Glutamatergic neuron (in vitro differentiated cells): Measurements from ENCODE around the gene MSI2. TPM values are rescaled to one million over a fixed set of nuclear protein-coding genes. Genes with fewer than 3 reads are reported as not detected.

Experiments
- DNase-seq: peaks from one replicate; pipeline ENCODE4 v3.0.0; 2022
- H3K27ac Mint-ChIP-seq: one replicate; pipeline ENCODE4 v1.8.0; 2020; ENCODE audit warnings: mild to moderate bottlenecking, mixed read lengths, inconsistent platforms; ENCODE audit not compliant: unreplicated experiment
- H3K27me3 Mint-ChIP-seq: one replicate; pipeline ENCODE4 v1.8.0; 2020; ENCODE audit warnings: mild to moderate bottlenecking, moderate library complexity, mixed read lengths, inconsistent platforms; ENCODE audit not compliant: unreplicated experiment
- H3K36me3 Mint-ChIP-seq: one replicate; pipeline ENCODE4 v1.8.0; 2020; ENCODE audit warnings: mild to moderate bottlenecking, mixed read lengths, inconsistent platforms; ENCODE audit not compliant: unreplicated experiment
- H3K4me1 Mint-ChIP-seq: one replicate; pipeline ENCODE4 v1.8.0; 2020; ENCODE audit warnings: mild to moderate bottlenecking, low read depth, mixed read lengths, inconsistent platforms; ENCODE audit not compliant: unreplicated experiment
- H3K4me3 Mint-ChIP-seq: one replicate; pipeline ENCODE4 v1.8.0; 2020; ENCODE audit warnings: mild to moderate bottlenecking, mixed read lengths, inconsistent platforms; ENCODE audit not compliant: unreplicated experiment
- H3K9me3 Mint-ChIP-seq: one replicate; pipeline ENCODE4 v1.8.0; 2020; ENCODE audit warnings: mild to moderate bottlenecking, moderate library complexity, mixed read lengths, inconsistent platforms; ENCODE audit not compliant: unreplicated experiment
- total RNA-seq: library from RNA; stranded (reverse); fragmentation: NEBNext Ultra II Directional; extraction: Animal tissue kit (Norgen Biotek cat#: 25700); gene quantifications from one replicate; pipeline ENCODE4 v1.2.1, GENCODE V29; 2021; ENCODE audit not compliant: unreplicated experiment
- TF ChIP-seq, protein P1 (sequence below): fragments of 200-600 bp; sonication (generic); IDR thresholded peaks from one replicate; pipeline ENCODE4 v1.5.0; 2021; ENCODE audit not compliant: partially characterized antibody, unreplicated experiment

MSI2 gene
- total RNA-seq, 1 donor from 2014 or later, result 141 TPM

DNA sequence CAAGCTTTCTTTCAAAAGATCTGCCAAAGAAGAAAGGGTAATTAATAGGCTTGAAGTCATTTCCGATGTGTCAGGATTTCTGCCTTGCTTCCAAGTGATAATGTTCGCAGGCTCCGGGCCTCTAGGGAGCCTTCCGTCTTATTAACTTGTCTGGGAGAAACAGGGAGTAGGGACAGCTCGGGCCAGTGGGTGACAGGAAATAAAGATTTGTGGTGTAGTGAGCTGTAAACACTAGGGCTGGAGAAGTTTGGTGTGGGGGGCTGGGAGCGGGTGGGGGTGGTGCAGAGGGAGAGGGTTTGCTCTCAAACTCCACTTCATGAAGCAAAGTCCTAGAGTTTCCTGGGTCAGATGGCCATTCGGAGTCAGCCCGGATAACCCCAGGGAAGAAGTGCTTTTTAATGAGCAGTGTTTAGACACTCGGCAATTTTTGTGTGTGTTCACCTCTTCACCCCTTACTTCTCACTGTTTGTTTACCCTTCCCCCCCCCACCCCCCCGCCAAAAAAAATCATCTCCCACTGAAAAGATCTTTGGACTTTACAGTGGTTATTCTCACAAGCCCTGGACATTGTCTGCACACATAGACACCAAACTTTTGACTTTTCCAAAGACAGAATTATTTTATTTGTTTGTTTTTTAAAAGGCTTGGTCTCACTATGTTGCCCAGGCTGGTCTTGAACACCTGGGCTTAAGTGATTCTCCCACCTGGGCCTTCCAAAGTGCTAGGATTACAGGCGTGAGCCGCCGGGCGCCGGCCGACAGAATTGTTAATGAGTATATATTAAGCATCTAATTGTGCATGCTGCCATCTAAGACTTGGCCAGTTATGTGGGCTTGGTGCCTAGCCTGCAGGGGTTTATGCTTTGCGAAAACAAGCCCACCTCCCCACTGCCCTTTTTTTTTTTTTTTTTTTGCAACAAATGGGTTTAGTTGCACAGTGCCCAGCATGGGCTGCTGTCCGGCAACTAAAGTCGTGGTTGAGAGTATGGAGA, 292.4 kb downstream of the MSI2 start:
- Mint-ChIP-seq H3K4me1 (peaks cover 88% of the 10 kb centered on the region), H3K9me3 (peaks cover 9% of the 10 kb centered on the region), H3K36me3 (no peaks in the 10 kb centered on the region), H3K27ac (no peak overlapping the region), H3K4me3 (peak overlapping the region; percentile 50), H3K27me3 (peaks cover 20% of the 10 kb centered on the region)
- TF ChIP-seq, protein P1, sequence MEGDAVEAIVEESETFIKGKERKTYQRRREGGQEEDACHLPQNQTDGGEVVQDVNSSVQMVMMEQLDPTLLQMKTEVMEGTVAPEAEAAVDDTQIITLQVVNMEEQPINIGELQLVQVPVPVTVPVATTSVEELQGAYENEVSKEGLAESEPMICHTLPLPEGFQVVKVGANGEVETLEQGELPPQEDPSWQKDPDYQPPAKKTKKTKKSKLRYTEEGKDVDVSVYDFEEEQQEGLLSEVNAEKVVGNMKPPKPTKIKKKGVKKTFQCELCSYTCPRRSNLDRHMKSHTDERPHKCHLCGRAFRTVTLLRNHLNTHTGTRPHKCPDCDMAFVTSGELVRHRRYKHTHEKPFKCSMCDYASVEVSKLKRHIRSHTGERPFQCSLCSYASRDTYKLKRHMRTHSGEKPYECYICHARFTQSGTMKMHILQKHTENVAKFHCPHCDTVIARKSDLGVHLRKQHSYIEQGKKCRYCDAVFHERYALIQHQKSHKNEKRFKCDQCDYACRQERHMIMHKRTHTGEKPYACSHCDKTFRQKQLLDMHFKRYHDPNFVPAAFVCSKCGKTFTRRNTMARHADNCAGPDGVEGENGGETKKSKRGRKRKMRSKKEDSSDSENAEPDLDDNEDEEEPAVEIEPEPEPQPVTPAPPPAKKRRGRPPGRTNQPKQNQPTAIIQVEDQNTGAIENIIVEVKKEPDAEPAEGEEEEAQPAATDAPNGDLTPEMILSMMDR, result no peak
- no peak for DNase-seq

DNA sequence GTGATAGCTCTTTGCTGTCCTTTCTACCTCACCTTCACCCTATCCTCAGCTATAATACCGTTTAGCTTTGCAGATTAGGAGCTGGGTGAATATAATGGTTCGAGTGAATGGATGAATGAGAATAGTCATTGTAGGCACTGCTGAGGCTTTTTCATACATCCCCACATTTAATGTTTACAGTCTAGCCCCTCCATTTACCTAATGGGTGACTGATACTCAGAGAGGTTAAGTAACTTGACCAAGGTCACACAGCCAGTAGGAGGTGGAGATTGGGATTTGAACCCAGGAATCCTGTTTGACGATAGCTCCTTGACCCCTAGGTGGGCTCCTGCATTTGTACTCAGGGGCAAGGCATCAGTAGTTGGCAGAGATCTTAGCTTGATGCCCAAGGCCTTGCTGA, 293.1 kb downstream of the MSI2 start:
- Mint-ChIP-seq H3K27ac (peak overlapping the region; percentile 31), H3K4me3 (no peak overlapping the region), H3K36me3 (no peaks in the 10 kb centered on the region), H3K27me3 (peaks cover 23% of the 10 kb centered on the region), H3K4me1 (peaks cover 86% of the 10 kb centered on the region), H3K9me3 (peaks cover 9% of the 10 kb centered on the region)
- DNase-seq, result no peak
- TF ChIP-seq, protein P1, result no peak

DNA sequence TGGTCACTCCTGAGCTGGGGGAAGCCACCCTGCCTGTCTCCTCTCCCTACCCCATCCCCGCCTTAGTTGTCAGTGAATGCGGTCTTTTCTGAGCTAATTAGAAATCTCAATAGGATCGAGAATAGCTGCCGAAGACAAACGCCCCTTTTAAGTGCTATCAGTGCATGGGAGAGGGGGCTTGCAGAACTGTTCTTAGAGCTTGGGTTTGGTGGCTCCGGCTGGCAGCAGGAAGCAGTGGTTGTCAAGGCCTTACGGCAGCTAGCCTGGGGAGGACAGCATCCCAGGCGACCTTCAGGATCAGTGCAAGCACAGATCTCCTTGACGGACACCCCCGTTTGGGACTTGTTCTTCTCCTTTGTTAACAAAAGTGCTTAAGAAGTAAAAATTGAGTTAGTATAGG, 293.7 kb downstream of the MSI2 start:
- peaks cover 24% of the 10 kb centered on the region for H3K27me3 Mint-ChIP-seq
- H3K4me3 Mint-ChIP-seq, result no peak overlapping the region
- no peak overlapping the region for H3K27ac Mint-ChIP-seq
- peaks cover 13% of the 10 kb centered on the region for H3K9me3 Mint-ChIP-seq
- peaks cover 86% of the 10 kb centered on the region for H3K4me1 Mint-ChIP-seq
- H3K36me3 Mint-ChIP-seq, result no peaks in the 10 kb centered on the region
- DNase-seq, result no peak
- TF ChIP-seq, protein P1, result no peak

DNA sequence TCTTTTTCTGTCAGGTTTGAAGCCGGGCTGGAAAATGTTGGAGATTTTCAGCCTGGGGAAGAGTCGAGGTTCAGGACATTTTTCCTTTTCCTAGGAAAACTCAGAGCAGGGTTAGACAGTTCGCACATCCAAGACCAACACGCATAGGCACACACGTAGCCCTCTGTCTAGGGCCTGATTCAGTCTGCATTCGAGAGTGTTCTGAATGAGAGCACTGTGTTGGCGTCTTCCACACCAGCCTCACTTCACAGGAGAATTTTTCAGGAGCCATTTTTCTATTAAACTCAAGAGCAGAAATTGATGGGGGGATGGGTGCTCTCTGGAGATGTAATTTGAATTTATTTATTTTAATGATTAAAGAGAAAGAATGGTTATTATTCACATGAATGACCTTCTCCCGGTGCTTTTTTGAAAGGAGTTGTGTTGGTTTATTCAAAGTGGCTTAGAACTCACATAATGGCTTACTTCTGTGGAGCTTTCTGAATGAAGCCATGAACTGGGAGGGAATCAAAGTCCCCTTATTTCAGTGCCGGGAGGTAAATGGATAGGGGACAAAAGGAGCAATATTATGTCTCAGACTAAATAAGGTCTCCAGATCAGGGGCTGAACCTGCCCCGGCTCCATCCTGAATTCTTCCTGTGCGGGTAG, 294.5 kb downstream of the MSI2 start:
- peaks cover 13% of the 10 kb centered on the region for H3K9me3 Mint-ChIP-seq
- no peak for DNase-seq
- peak overlapping the region; percentile 66 for H3K27ac Mint-ChIP-seq
- TF ChIP-seq, protein P1, result no peak
- H3K36me3 Mint-ChIP-seq, result no peaks in the 10 kb centered on the region
- peaks cover 86% of the 10 kb centered on the region for H3K4me1 Mint-ChIP-seq
- peak overlapping the region; percentile 21 for H3K4me3 Mint-ChIP-seq
- H3K27me3 Mint-ChIP-seq, result peaks cover 17% of the 10 kb centered on the region
